Measurements from ENCODE around the gene PODXL.

Gene PODXL

GRCh38 chr7:131587315-131587923 is 31.0 kb upstream of the PODXL start:
- WGBS, 2 experiments (ENCODE audit: insufficient coverage in 2 of 2), result 89 to 96% methylated on average over 7 to 8 of the region's 9 CpGs
- no peaks in the 10 kb centered on the region for H3K36me3 ChIP-seq (ENCODE audit: control insufficient read depth, insufficient read depth, low read length)
- no peak overlapping the region for H3K4me3 ChIP-seq (ENCODE audit: extremely low read depth, insufficient read depth, low read length, poor library complexity, severe bottlenecking)

GRCh38 chr7:131586759-131587158 is 30.3 kb upstream of the PODXL start:
- Histone ChIP-seq H3K36me3 (ENCODE audit: control insufficient read depth, insufficient read depth, low read length) (no peaks in the 10 kb centered on the region), H3K27ac (ENCODE audit: low read depth, low read length, severe bottlenecking) (no peak overlapping the region), H3K4me3 (ENCODE audit: extremely low read depth, insufficient read depth, low read length, poor library complexity, severe bottlenecking) (no peak overlapping the region), H3K9me3 (ENCODE audit: control insufficient read depth, low read length) (no peaks in the 10 kb centered on the region), H3K4me1 (ENCODE audit: control insufficient read depth, insufficient read depth, low read length, poor library complexity, severe bottlenecking) (peaks cover 17% of the 10 kb centered on the region)
- WGBS, 2 experiments (ENCODE audit: insufficient coverage in 2 of 2), result 89 to 100% methylated on average over 1 to 3 of the region's 3 CpGs

More at GRCh38 chr7:131587315-131587923, 31.0 kb upstream of the PODXL start:
- Histone ChIP-seq H3K4me1 (ENCODE audit: control insufficient read depth, insufficient read depth, low read length, poor library complexity, severe bottlenecking) (peaks cover 15% of the 10 kb centered on the region), H3K9me3 (ENCODE audit: control insufficient read depth, low read length) (no peaks in the 10 kb centered on the region), H3K27ac (ENCODE audit: low read depth, low read length, severe bottlenecking) (no peak overlapping the region)

GRCh38 chr7:131586259-131586658 is 29.8 kb upstream of the PODXL start:
- Histone ChIP-seq H3K27ac (ENCODE audit: low read depth, low read length, severe bottlenecking) (no peak overlapping the region), H3K9me3 (ENCODE audit: control insufficient read depth, low read length) (no peaks in the 10 kb centered on the region), H3K36me3 (ENCODE audit: control insufficient read depth, insufficient read depth, low read length) (no peaks in the 10 kb centered on the region), H3K4me3 (ENCODE audit: extremely low read depth, insufficient read depth, low read length, poor library complexity, severe bottlenecking) (no peak overlapping the region), H3K4me1 (ENCODE audit: control insufficient read depth, insufficient read depth, low read length, poor library complexity, severe bottlenecking) (peaks cover 22% of the 10 kb centered on the region)
- WGBS, 2 experiments (ENCODE audit: insufficient coverage in 2 of 2), result 39 to 47% methylated on average over 4 of the region's 5 CpGs

GRCh38 chr7:131583430-131583829 is 27.0 kb upstream of the PODXL start:
- 87 to 91% methylated on average over 7 to 8 of the region's 9 CpGs for WGBS, 2 experiments (ENCODE audit: insufficient coverage in 2 of 2)
- no peak overlapping the region for H3K27ac ChIP-seq (ENCODE audit: low read depth, low read length, severe bottlenecking)
- H3K9me3 ChIP-seq (ENCODE audit: control insufficient read depth, low read length), result no peaks in the 10 kb centered on the region
- no peaks in the 10 kb centered on the region for H3K36me3 ChIP-seq (ENCODE audit: control insufficient read depth, insufficient read depth, low read length)
- H3K4me3 ChIP-seq (ENCODE audit: extremely low read depth, insufficient read depth, low read length, poor library complexity, severe bottlenecking), result no peak overlapping the region
- peaks cover 23% of the 10 kb centered on the region for H3K4me1 ChIP-seq (ENCODE audit: control insufficient read depth, insufficient read depth, low read length, poor library complexity, severe bottlenecking)

GRCh38 chr7:131581241-131582051 is 25.0 kb upstream of the PODXL start:
- Histone ChIP-seq H3K4me1 (ENCODE audit: control insufficient read depth, insufficient read depth, low read length, poor library complexity, severe bottlenecking) (peaks cover 22% of the 10 kb centered on the region), H3K36me3 (ENCODE audit: control insufficient read depth, insufficient read depth, low read length) (no peaks in the 10 kb centered on the region), H3K9me3 (ENCODE audit: control insufficient read depth, low read length) (no peaks in the 10 kb centered on the region), H3K4me3 (ENCODE audit: extremely low read depth, insufficient read depth, low read length, poor library complexity, severe bottlenecking) (no peak overlapping the region), H3K27ac (ENCODE audit: low read depth, low read length, severe bottlenecking) (no peak overlapping the region)
- 83% methylated on average over 11 to 13 of the region's 16 CpGs for WGBS, 2 experiments (ENCODE audit: insufficient coverage in 2 of 2)

- 42 to 47% methylated on average over 2 to 3 of the region's 3 CpGs for WGBS, 2 experiments (ENCODE audit: insufficient coverage in 2 of 2)
- H3K4me1 ChIP-seq (ENCODE audit: control insufficient read depth, insufficient read depth, low read length, poor library complexity, severe bottlenecking), result peaks cover 17% of the 10 kb centered on the region
- H3K27ac ChIP-seq (ENCODE audit: low read depth, low read length, severe bottlenecking), result no peak overlapping the region
- no peaks in the 10 kb centered on the region for H3K36me3 ChIP-seq (ENCODE audit: control insufficient read depth, insufficient read depth, low read length)
- H3K9me3 ChIP-seq (ENCODE audit: control insufficient read depth, low read length), result no peaks in the 10 kb centered on the region
- no peak overlapping the region for H3K4me3 ChIP-seq (ENCODE audit: extremely low read depth, insufficient read depth, low read length, poor library complexity, severe bottlenecking)
Observed at GRCh38 chr7:131578602-131579001, 22.2 kb upstream of the PODXL start.

- Histone ChIP-seq H3K4me3 (ENCODE audit: extremely low read depth, insufficient read depth, low read length, poor library complexity, severe bottlenecking) (no peak overlapping the region), H3K9me3 (ENCODE audit: control insufficient read depth, low read length) (no peaks in the 10 kb centered on the region), H3K27ac (ENCODE audit: low read depth, low read length, severe bottlenecking) (no peak overlapping the region), H3K4me1 (ENCODE audit: control insufficient read depth, insufficient read depth, low read length, poor library complexity, severe bottlenecking) (peaks cover 5% of the 10 kb centered on the region), H3K36me3 (ENCODE audit: control insufficient read depth, insufficient read depth, low read length) (no peaks in the 10 kb centered on the region)
- WGBS, 2 experiments (ENCODE audit: insufficient coverage in 2 of 2), result 98% methylated on average over 5 to 6 of the region's 6 CpGs
Observed at GRCh38 chr7:131574741-131575140, 18.3 kb upstream of the PODXL start.

- WGBS, 2 experiments (ENCODE audit: insufficient coverage in 2 of 2), result 71 to 79% methylated on average over 4 to 5 of the region's 5 CpGs
- Histone ChIP-seq H3K36me3 (ENCODE audit: control insufficient read depth, insufficient read depth, low read length) (no peaks in the 10 kb centered on the region), H3K9me3 (ENCODE audit: control insufficient read depth, low read length) (no peaks in the 10 kb centered on the region), H3K27ac (ENCODE audit: low read depth, low read length, severe bottlenecking) (no peak overlapping the region), H3K4me1 (ENCODE audit: control insufficient read depth, insufficient read depth, low read length, poor library complexity, severe bottlenecking) (no peaks in the 10 kb centered on the region), H3K4me3 (ENCODE audit: extremely low read depth, insufficient read depth, low read length, poor library complexity, severe bottlenecking) (no peak overlapping the region)
Observed at GRCh38 chr7:131570401-131570800, 14.0 kb upstream of the PODXL start.

GRCh38 chr7:131568970-131569369 is 12.5 kb upstream of the PODXL start:
- no peaks in the 10 kb centered on the region for H3K4me1 ChIP-seq (ENCODE audit: control insufficient read depth, insufficient read depth, low read length, poor library complexity, severe bottlenecking)
- 66 to 80% methylated on average over 7 to 10 of the region's 10 CpGs for WGBS, 2 experiments (ENCODE audit: insufficient coverage in 2 of 2)
- no peaks in the 10 kb centered on the region for H3K36me3 ChIP-seq (ENCODE audit: control insufficient read depth, insufficient read depth, low read length)
- no peak overlapping the region for H3K27ac ChIP-seq (ENCODE audit: low read depth, low read length, severe bottlenecking)
- H3K4me3 ChIP-seq (ENCODE audit: extremely low read depth, insufficient read depth, low read length, poor library complexity, severe bottlenecking), result no peak overlapping the region
- H3K9me3 ChIP-seq (ENCODE audit: control insufficient read depth, low read length), result no peaks in the 10 kb centered on the region

GRCh38 chr7:131568510-131568909 is 12.1 kb upstream of the PODXL start:
- no peaks in the 10 kb centered on the region for H3K9me3 ChIP-seq (ENCODE audit: control insufficient read depth, low read length)
- WGBS, 2 experiments (ENCODE audit: insufficient coverage in 2 of 2), result 92 to 100% methylated on average over 2 to 3 of the region's 6 CpGs
- H3K4me3 ChIP-seq (ENCODE audit: extremely low read depth, insufficient read depth, low read length, poor library complexity, severe bottlenecking), result no peak overlapping the region
- no peak overlapping the region for H3K27ac ChIP-seq (ENCODE audit: low read depth, low read length, severe bottlenecking)
- no peaks in the 10 kb centered on the region for H3K36me3 ChIP-seq (ENCODE audit: control insufficient read depth, insufficient read depth, low read length)
- peaks cover 2% of the 10 kb centered on the region for H3K4me1 ChIP-seq (ENCODE audit: control insufficient read depth, insufficient read depth, low read length, poor library complexity, severe bottlenecking)

GRCh38 chr7:131564640-131565039 is 8.2 kb upstream of the PODXL start:
- WGBS, 2 experiments (ENCODE audit: insufficient coverage in 2 of 2), result 91 to 93% methylated on average over 3 to 5 of the region's 5 CpGs
- peaks cover 7% of the 10 kb centered on the region for H3K4me1 ChIP-seq (ENCODE audit: control insufficient read depth, insufficient read depth, low read length, poor library complexity, severe bottlenecking)
- H3K27ac ChIP-seq (ENCODE audit: low read depth, low read length, severe bottlenecking), result no peak overlapping the region
- no peak overlapping the region for H3K4me3 ChIP-seq (ENCODE audit: extremely low read depth, insufficient read depth, low read length, poor library complexity, severe bottlenecking)
- no peaks in the 10 kb centered on the region for H3K9me3 ChIP-seq (ENCODE audit: control insufficient read depth, low read length)
- no peaks in the 10 kb centered on the region for H3K36me3 ChIP-seq (ENCODE audit: control insufficient read depth, insufficient read depth, low read length)
